K562 (cell line): ENCODE measurements around the gene IL9. TPM values are rescaled to one million over a fixed set of nuclear protein-coding genes. Genes with fewer than 3 reads are reported as not detected.

Experiments
- ATAC-seq: fragments of 200-7000 bp; cut with Tn5 transposase; 3 replicates; pipeline ENCODE4 v1.9.1; 2020; ENCODE audit warnings: moderate library complexity
- BruUV-seq: library from RNA; stranded (reverse); fragments of 400-500 nt; replicated peaks from 2 replicates; lab custom pipeline; 2021; lab: Mats Ljungman, UMichigan
- CTCF ChIA-PET: fragments of 300-600 bp; formaldehyde crosslinking; extraction: SDS; loops from one replicate; lab custom pipeline; 2021; ENCODE audit warnings: low intra/inter-chr PET ratio; lab: Yijun Ruan, JAX
- POLR2A ChIA-PET: fragments of 300-600, 350-650 bp; sonication (Branson Sonifier 250); formaldehyde crosslinking; extraction: SDS; loops from one replicate; lab custom pipeline; 2021; ENCODE audit warnings: antibody characterized with exemption, inconsistent platforms; lab: Yijun Ruan, JAX
- DNase-seq, 4 experiments: peaks; one replicate each; pipeline versions ENCODE4 v3.0.0 to v3.0.0-alpha.2; 2011 to 2018; ENCODE audit warnings: low spot score in 3 of 4, mixed read lengths in 3 of 4; ENCODE audit errors: extremely low read depth in 1 of 4
- FAIRE-seq: peaks from 2 replicates; lab custom pipeline; 2011; peaks lifted over from hg19 to GRCh38; lab: Jason Lieb, UNC
- H2AFZ ChIP-seq: 2 replicates; pipeline ENCODE4 v1.6.0; 2011; ENCODE audit warnings: low read depth, low read length, control low read depth, inconsistent platforms
- H3K27ac ChIP-seq: fragments of 200-600 bp; 3 replicates; pipeline ENCODE4 v1.8.0; 2011; ENCODE audit warnings: low read depth, mild to moderate bottlenecking, control low read depth, inconsistent platforms, low read length, moderate library complexity, mixed read lengths; ENCODE audit errors: extremely low read depth
- H3K27me3 ChIP-seq, 2 experiments: fragments of 300-600 bp in 1 of 2; 2 replicates in 1 of 2; 3 replicates in 1 of 2; pipeline versions ENCODE4 v1.6.0 to v1.8.0; 2011; ENCODE audit warnings: inconsistent platforms in 2 of 2, low read length in 2 of 2, mild to moderate bottlenecking in 1 of 2, mixed read lengths in 1 of 2, moderate library complexity in 1 of 2; ENCODE audit not compliant: control insufficient read depth in 2 of 2, insufficient read depth in 2 of 2
- H3K36me3 ChIP-seq: fragments of 300-600 bp; 3 replicates; pipeline ENCODE4 v1.8.0; 2011; ENCODE audit warnings: mild to moderate bottlenecking, low read length, inconsistent platforms; ENCODE audit not compliant: control insufficient read depth, insufficient read depth
- H3K4me1 ChIP-seq, 2 experiments: fragments of 200-600 bp in 1 of 2; replicated peaks in 1 of 2; 2 replicates in 1 of 2; 3 replicates in 1 of 2; pipeline versions ENCODE4 v1.5.1 to v1.8.0; 2011; ENCODE audit warnings: inconsistent platforms in 2 of 2, low read length in 2 of 2, mild to moderate bottlenecking in 1 of 2, mixed read lengths in 1 of 2, moderate library complexity in 1 of 2; ENCODE audit not compliant: control insufficient read depth in 2 of 2, insufficient read depth in 2 of 2
- H3K4me2 ChIP-seq: 2 replicates; pipeline ENCODE4 v1.6.1; 2011; ENCODE audit warnings: low read length, control low read depth, inconsistent platforms, mixed read lengths; ENCODE audit not compliant: insufficient read depth
- H3K4me3 ChIP-seq: fragments of 200-600 bp; sonication (generic), shearing (Covaris generic); 2 replicates; pipeline ENCODE4 v1.5.1; 2016; ENCODE audit warnings: control low read depth, inconsistent platforms
- H3K79me2 ChIP-seq: fragments of 200-600 bp; 3 replicates; pipeline ENCODE4 v1.8.0; 2011; ENCODE audit warnings: low read length, inconsistent platforms; ENCODE audit not compliant: control insufficient read depth, insufficient read depth
- H3K9ac ChIP-seq, 2 experiments: 2 replicates each; pipeline versions ENCODE4 v1.6.0 to v1.6.1; 2011; ENCODE audit warnings: low read depth in 2 of 2, low read length in 2 of 2, control low read depth in 1 of 2, inconsistent platforms in 1 of 2, mild to moderate bottlenecking in 1 of 2, mixed read lengths in 1 of 2; ENCODE audit not compliant: insufficient read depth in 1 of 2
- H3K9me1 ChIP-seq: one replicate; pipeline ENCODE4 v1.6.0; 2011; ENCODE audit warnings: inconsistent platforms, mild to moderate bottlenecking, low read length, moderate library complexity; ENCODE audit not compliant: control insufficient read depth, insufficient read depth
- H3K9me3 ChIP-seq: replicated peaks from 2 replicates; pipeline ENCODE4 v1.5.1; 2011; ENCODE audit warnings: low read depth, low read length, inconsistent platforms; ENCODE audit not compliant: control insufficient read depth, insufficient read depth
- H4K20me1 ChIP-seq: replicated peaks from 2 replicates; pipeline ENCODE4 v1.6.1; 2011; ENCODE audit warnings: low read length, inconsistent platforms, mixed read lengths; ENCODE audit not compliant: control insufficient read depth, insufficient read depth
- RAD21 ChIP-seq, 2 experiments: fragments of 250-450 bp in 1 of 2; fragments of 450-650 bp in 1 of 2; sonication (Bioruptor Pico) in 1 of 2; formaldehyde crosslinking in 1 of 2; IDR thresholded peaks in 1 of 2; conservative IDR thresholded peaks in 1 of 2; 2 replicates each; pipeline versions ENCODE4 v1.4.0 to v1.8.0; 2020 to 2022; ENCODE audit warnings: mild to moderate bottlenecking in 2 of 2, moderate library complexity in 1 of 2
- RBM25 ChIP-seq: fragments of 200-400 bp; formaldehyde crosslinking; IDR thresholded peaks from 2 replicates; pipeline ENCODE4 v1.6.1; 2018; ENCODE audit warnings: low read length, low read depth, moderate library complexity; ENCODE audit not compliant: severe bottlenecking
- SNIP1 ChIP-seq: fragments of 450-650 bp; IDR thresholded peaks from 2 replicates; pipeline ENCODE4 v1.7.1; 2017; ENCODE audit warnings: low read depth, mild to moderate bottlenecking
- WGBS: fragments of 100-300 bp; shearing (Covaris generic); methylation state at CpG from one replicate; pipeline ENCODE4 v1.1.6; 2016; ENCODE audit warnings: low coverage, mixed read lengths; ENCODE audit not compliant: insufficient coverage; ENCODE audit errors: missing lambda C conversion rate; 5-methylcytosine and 5-hydroxymethylcytosine counted together
- in situ Hi-C: fragments of 300-500 bp; cut with MboI; formaldehyde crosslinking; loops from 4 replicates; pipeline ENCODE4 v1.15.0; 2018; ENCODE audit warnings: inconsistent platforms, mixed read lengths
- intact Hi-C: fragments of 100-400 bp; cut with micrococcal nuclease; formaldehyde crosslinking; loops from 2 replicates; pipeline ENCODE4 v1.14.2; 2022
- polyA plus RNA-seq, 8 experiments: library from polyadenylated mRNA; depleted of rRNA in 4 of 8; stranded (reverse) in 5 of 8; unstranded in 3 of 8; fragments of >200 nt; fragmentation: Nextera tagmentation in 2 of 8; fragmentation: Illumina TruSeq in 1 of 8; extraction: Ambion mirVana in 2 of 8; extraction: Trizol in 1 of 8; gene quantifications; 2 replicates each; pipeline versions ENCODE4 v1.2.1 to v1.2.3, GENCODE V29; 2011 to 2014; ENCODE audit warnings: inconsistent platforms in 1 of 8, missing spikeins in 1 of 8
- total RNA-seq, 7 experiments: library from RNA; depleted of rRNA in 6 of 7; stranded (reverse); fragments of >200 nt in 6 of 7; fragmentation: Illumina TruSeq in 2 of 7; extraction: Trizol in 2 of 7; gene quantifications; 2 replicates each; pipeline versions ENCODE4 v1.2.1 to v1.2.3, GENCODE V29; 2011 to 2021; ENCODE audit warnings: low replicate concordance in 1 of 7
- TF ChIP-seq, protein P1 (sequence below), 3 experiments: IDR thresholded peaks in 2 of 3; conservative IDR thresholded peaks in 1 of 3; 2 replicates each; pipeline ENCODE4 v1.5.1; 2011 to 2012; ENCODE audit warnings: low read length in 3 of 3, mild to moderate bottlenecking in 3 of 3, control low read depth in 2 of 3, improper control_type of control experiment in 1 of 3, inconsistent platforms in 1 of 3, low read depth in 1 of 3, mixed read lengths in 1 of 3, moderate library complexity in 1 of 3; ENCODE audit not compliant: insufficient read depth in 2 of 3

Gene IL9
- total and polyA plus RNA-seq, 9 of the 15 experiments (the other 6 are each of a cell fraction or from before 2014, with no cell fraction given): not detected

DNA sequence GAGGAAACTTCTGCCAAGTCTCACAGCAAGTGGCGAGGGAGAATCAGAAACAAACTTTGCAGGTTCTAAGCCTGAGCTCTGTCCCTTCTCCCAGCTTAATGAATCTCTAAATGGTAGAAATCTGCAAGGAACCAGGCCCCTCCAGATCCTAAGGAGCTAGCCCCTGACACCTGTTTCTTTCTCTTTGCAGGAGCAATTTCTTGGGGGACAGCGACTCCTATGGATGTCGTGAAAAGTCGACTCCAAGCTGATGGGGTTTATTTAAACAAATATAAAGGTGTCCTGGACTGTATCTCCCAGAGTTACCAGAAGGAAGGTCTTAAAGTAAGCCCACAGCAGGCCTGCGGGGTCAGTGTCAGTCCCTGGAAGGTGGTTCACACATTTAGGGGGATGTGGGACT lies 21.8 kb downstream of the IL9 start:
- no peak overlapping the region for H3K4me3 ChIP-seq
- no peaks in the 10 kb centered on the region for H4K20me1 ChIP-seq
- CTCF ChIA-PET: no interaction called here
- H3K4me2 ChIP-seq: no peak overlapping the region
- FAIRE-seq (no peak), DNase-seq (peak in 1 of 4 experiments; percentile 16), ATAC-seq (no peak)
- no TSS peak for BruUV-seq
- H3K4me1 ChIP-seq: no peaks in the 10 kb centered on the region
- 0% methylated on average over 5 of the region's 5 CpGs for WGBS
- H3K27me3 ChIP-seq: peaks cover 0 to 11% of the 10 kb centered on the region in 2 experiments; a peak in 2 of 5 replicates
- H3K9me3 ChIP-seq: no peaks in the 10 kb centered on the region
- no peaks in the 10 kb centered on the region for H3K36me3 ChIP-seq
- H3K9me1 ChIP-seq: no peaks in the 10 kb centered on the region
- intact Hi-C loops: no loop called here
- no peak overlapping the region for H3K9ac ChIP-seq
- no peak overlapping the region for H2AFZ ChIP-seq
- TF ChIP-seq RAD21 (CRISPR knock-in tag; conservative IDR thresholded peaks at IDR 0.05 in 1 of 2, IDR thresholded peaks at IDR 0.05 in 1 of 2): peak in 1 of 2 experiments; percentile 31; a peak in 2 of 4 replicates
- TF ChIP-seq RBM25: peak; percentile 53
- TF ChIP-seq, protein P1, sequence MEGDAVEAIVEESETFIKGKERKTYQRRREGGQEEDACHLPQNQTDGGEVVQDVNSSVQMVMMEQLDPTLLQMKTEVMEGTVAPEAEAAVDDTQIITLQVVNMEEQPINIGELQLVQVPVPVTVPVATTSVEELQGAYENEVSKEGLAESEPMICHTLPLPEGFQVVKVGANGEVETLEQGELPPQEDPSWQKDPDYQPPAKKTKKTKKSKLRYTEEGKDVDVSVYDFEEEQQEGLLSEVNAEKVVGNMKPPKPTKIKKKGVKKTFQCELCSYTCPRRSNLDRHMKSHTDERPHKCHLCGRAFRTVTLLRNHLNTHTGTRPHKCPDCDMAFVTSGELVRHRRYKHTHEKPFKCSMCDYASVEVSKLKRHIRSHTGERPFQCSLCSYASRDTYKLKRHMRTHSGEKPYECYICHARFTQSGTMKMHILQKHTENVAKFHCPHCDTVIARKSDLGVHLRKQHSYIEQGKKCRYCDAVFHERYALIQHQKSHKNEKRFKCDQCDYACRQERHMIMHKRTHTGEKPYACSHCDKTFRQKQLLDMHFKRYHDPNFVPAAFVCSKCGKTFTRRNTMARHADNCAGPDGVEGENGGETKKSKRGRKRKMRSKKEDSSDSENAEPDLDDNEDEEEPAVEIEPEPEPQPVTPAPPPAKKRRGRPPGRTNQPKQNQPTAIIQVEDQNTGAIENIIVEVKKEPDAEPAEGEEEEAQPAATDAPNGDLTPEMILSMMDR (IDR thresholded peaks at IDR 0.05 in 2 of 3, conservative IDR thresholded peaks at IDR 0.05 in 1 of 3; ENCODE audit: insufficient read depth in 2 of 3, low read depth in 1 of 3, low read length in 3 of 3): peak in 2 of 3 experiments; percentile 38 to 49; a peak in 3 of 6 replicates
- TF ChIP-seq SNIP1: no peak
- TF ChIP-seq, all 486 proteins: peak for 3
- in situ Hi-C loops: no loop called here
- Histone ChIP-seq H3K27ac (no peak overlapping the region), H3K79me2 (no peaks in the 10 kb centered on the region)
- POLR2A ChIA-PET: interaction anchor here (0.8 kb wide), 1 partner anchor 545 kb away, joined by 4 read pairs; no protein-coding TSS in a partner anchor
